Panc1 (cell line): Measurements from ENCODE around the gene INAFM1. TPM values are rescaled to one million over a fixed set of nuclear protein-coding genes. Genes with fewer than 3 reads are reported as not detected.

Experiments used
- ATAC-seq: fragments of 200-7000 bp; cut with Tn5 transposase; 2 replicates; pipeline ENCODE4 v1.9.1; 2020; ENCODE audit warnings: mild to moderate bottlenecking, moderate library complexity
- BruUV-seq: library from RNA; stranded (reverse); fragments of 400-500 nt; replicated peaks from 2 replicates; lab custom pipeline; 2021; lab: Mats Ljungman, UMichigan
- CTCF ChIA-PET: fragments of 300-600 bp; sonication (Branson Sonifier 250); formaldehyde crosslinking; loops from one replicate; lab custom pipeline; 2022; ENCODE audit warnings: antibody characterized with exemption; lab: Charles Lee
- POLR2A ChIA-PET: fragments of 300-600 bp; sonication (Branson Sonifier 250); formaldehyde crosslinking; loops from one replicate; lab custom pipeline; 2022; ENCODE audit warnings: antibody characterized with exemption; lab: Charles Lee
- DNase-seq: peaks from one replicate; pipeline ENCODE4 v3.0.0-alpha.2; 2010; ENCODE audit warnings: low read depth, low spot score
- H3K27ac ChIP-seq: 2 replicates; pipeline ENCODE4 v1.5.1; 2011; ENCODE audit warnings: mild to moderate bottlenecking, low read length, inconsistent platforms
- H3K27me3 ChIP-seq: fragments of 200-500 bp; sonication (Bioruptor generic); 2 replicates; pipeline ENCODE4 v1.6.0; 2014; ENCODE audit warnings: low read length, inconsistent platforms; ENCODE audit not compliant: control insufficient read depth, insufficient read depth
- H3K36me3 ChIP-seq: fragments of 200-500 bp; sonication (Bioruptor generic); 2 replicates; pipeline ENCODE4 v1.5.1; 2014; ENCODE audit warnings: inconsistent platforms, mild to moderate bottlenecking, low read length, moderate library complexity; ENCODE audit not compliant: control insufficient read depth, insufficient read depth
- H3K4me1 ChIP-seq: 2 replicates; pipeline ENCODE4 v1.5.1; 2011; ENCODE audit warnings: inconsistent platforms, mild to moderate bottlenecking, low read length, moderate library complexity; ENCODE audit not compliant: control insufficient read depth, insufficient read depth
- H3K4me3 ChIP-seq, 2 experiments: 2 replicates each; pipeline ENCODE4 v1.5.1; 2011 to 2012; ENCODE audit warnings: low read depth in 2 of 2, low read length in 2 of 2, mild to moderate bottlenecking in 2 of 2, inconsistent platforms in 1 of 2, moderate library complexity in 1 of 2
- H3K9me3 ChIP-seq: fragments of 200-500 bp; sonication (Bioruptor generic); 2 replicates; pipeline ENCODE4 v1.5.1; 2014; ENCODE audit warnings: low read depth, mild to moderate bottlenecking, inconsistent platforms, low read length, moderate library complexity; ENCODE audit not compliant: control insufficient read depth, insufficient read depth
- CTCF ChIP-seq: fragments of 450-650 bp; IDR thresholded peaks from 2 replicates; pipeline ENCODE4 v1.5.1; 2017; ENCODE audit warnings: mild to moderate bottlenecking
- POLR2AphosphoS5 ChIP-seq: IDR thresholded peaks from 2 replicates; pipeline ENCODE4 v1.6.1; 2012; ENCODE audit warnings: mild to moderate bottlenecking, low read depth, low read length, moderate library complexity
- REST ChIP-seq, 2 experiments: IDR thresholded peaks; 2 replicates each; pipeline ENCODE4 v1.6.1; 2011 to 2012; ENCODE audit warnings: low read depth in 2 of 2, control low read depth in 1 of 2, low read length in 1 of 2, mild to moderate bottlenecking in 1 of 2, moderate library complexity in 1 of 2; ENCODE audit not compliant: insufficient read depth in 1 of 2
- SIN3A ChIP-seq: IDR thresholded peaks from 2 replicates; pipeline ENCODE4 v1.6.1; 2012; ENCODE audit warnings: low read depth, mild to moderate bottlenecking, low read length, moderate library complexity, borderline replicate concordance; ENCODE audit not compliant: insufficient read depth
- TCF7L2 ChIP-seq: IDR thresholded peaks from 2 replicates; pipeline ENCODE4 v1.6.1; 2011; ENCODE audit warnings: mild to moderate bottlenecking, low read depth, low read length, inconsistent platforms
- in situ Hi-C: cut with HindIII; loops from 2 replicates; pipeline ENCODE4 v1.10.0; 2016; ENCODE audit warnings: low sequenced_read_pairs, low pct_unique_long_range_greater_than_20kb
- intact Hi-C: fragments of 100-400 bp; cut with micrococcal nuclease; formaldehyde crosslinking; loops from one replicate; pipeline ENCODE4 v1.10.0; 2022; ENCODE audit not compliant: unreplicated experiment
- total RNA-seq: library from RNA; stranded (reverse); gene quantifications from one replicate; pipeline ENCODE4 v1.2.1, GENCODE V29; 2021; ENCODE audit not compliant: unreplicated experiment

INAFM1 gene
- total RNA-seq, 1 experiment from 2014 or later: 13.1 TPM

GRCh38 chr19:47240996-47241918, 33.4 kb upstream of the INAFM1 start:
- no peak overlapping the region for H3K27ac ChIP-seq
- in situ Hi-C loops: no loop called here
- no peaks in the 10 kb centered on the region for H3K9me3 ChIP-seq
- TF ChIP-seq SIN3A: no peak
- TF ChIP-seq TCF7L2: no peak
- no peak for TF ChIP-seq POLR2AphosphoS5
- no peak for TF ChIP-seq CTCF
- no peak for TF ChIP-seq REST (IDR thresholded peaks at IDR 0.05; ENCODE audit: insufficient read depth in 1 of 2, low read depth in 2 of 2, low read length in 1 of 2)
- ChIA-PET POLR2A (interaction anchor here (0.6 kb wide), 1 partner anchor 14 kb away, joined by 3 read pairs; no protein-coding TSS in a partner anchor), CTCF (interaction anchor here (0.5 kb wide), 1 partner anchor 101 kb away, joined by 6 read pairs; no protein-coding TSS in a partner anchor)
- BruUV-seq: no TSS peak
- peaks cover 4% of the 10 kb centered on the region for H3K4me1 ChIP-seq
- DNase-seq (no peak), ATAC-seq (no peak)
- peak overlapping the region in 1 of 2 experiments; percentile 28; a peak in 2 of 4 replicates for H3K4me3 ChIP-seq
- intact Hi-C loops: no loop called here
- H3K36me3 ChIP-seq: no peaks in the 10 kb centered on the region
- no peaks in the 10 kb centered on the region for H3K27me3 ChIP-seq

GRCh38 chr19:47241919-47242577, 32.6 kb upstream of the INAFM1 start:
- TSS peak; percentile 84 for BruUV-seq
- in situ Hi-C loops (no loop called here), intact Hi-C loops (no loop called here)
- ATAC-seq: no peak
- H3K4me1 ChIP-seq: peaks cover 4% of the 10 kb centered on the region
- ChIA-PET CTCF (no interaction called here), POLR2A (interaction anchor here (1.4 kb wide), 1 partner anchor 16 kb away, joined by 5 read pairs; no protein-coding TSS in a partner anchor)
- H3K4me3 ChIP-seq: no peak overlapping the region
- no peak for DNase-seq
- H3K9me3 ChIP-seq: no peaks in the 10 kb centered on the region
- TF ChIP-seq POLR2AphosphoS5: no peak
- no peak for TF ChIP-seq SIN3A
- no peak for TF ChIP-seq CTCF
- TF ChIP-seq REST (IDR thresholded peaks at IDR 0.05; ENCODE audit: insufficient read depth in 1 of 2, low read depth in 2 of 2, low read length in 1 of 2): no peak
- TF ChIP-seq TCF7L2: no peak
- H3K27ac ChIP-seq: no peak overlapping the region
- no peaks in the 10 kb centered on the region for H3K27me3 ChIP-seq
- H3K36me3 ChIP-seq: no peaks in the 10 kb centered on the region
